Neuron (in vitro differentiated cells): ENCODE results near the gene OMD.

ENCODE experiments used
- H2AFZ ChIP-seq: one replicate; pipeline ENCODE4 v1.6.1; 2013; ENCODE audit warnings: low read depth, mild to moderate bottlenecking, inconsistent platforms, low read length, moderate library complexity
- H3K27me3 ChIP-seq: one replicate; pipeline ENCODE4 v1.6.1; 2013; ENCODE audit warnings: low read length; ENCODE audit not compliant: insufficient read depth
- H3K36me3 ChIP-seq: one replicate; pipeline ENCODE4 v1.6.1; 2013; ENCODE audit warnings: low read length; ENCODE audit not compliant: insufficient read depth
- H3K4me1 ChIP-seq: one replicate; pipeline ENCODE4 v1.6.1; 2013; ENCODE audit warnings: low read length; ENCODE audit not compliant: insufficient read depth
- H3K4me3 ChIP-seq: 2 replicates; pipeline ENCODE4 v1.5.1; 2013; ENCODE audit warnings: mild to moderate bottlenecking, low read length, moderate library complexity
- H3K9me3 ChIP-seq: one replicate; pipeline ENCODE4 v1.6.1; 2013; ENCODE audit warnings: low read length

Gene OMD

DNA sequence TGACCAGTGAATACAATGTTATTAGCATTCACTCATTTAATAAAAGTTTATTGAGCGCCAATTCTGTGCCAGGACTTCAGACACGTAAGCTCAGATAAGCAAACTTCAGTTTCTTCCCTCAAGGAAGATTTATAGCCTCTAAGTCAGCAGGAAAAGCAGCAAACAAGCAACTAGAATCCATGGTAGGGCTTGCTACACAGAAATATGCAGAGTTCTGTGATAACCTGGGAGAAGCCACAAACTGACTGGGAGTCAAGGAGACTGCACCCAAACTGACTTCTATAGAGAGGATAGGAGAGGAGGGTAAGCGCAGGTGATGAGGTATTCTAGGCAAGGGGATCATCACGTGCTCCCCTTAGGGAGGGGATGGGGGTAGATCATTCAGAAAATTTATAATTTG, 18.5 kb downstream of the OMD start:
- Histone ChIP-seq H3K27me3 (no peaks in the 10 kb centered on the region), H3K9me3 (peaks cover 1% of the 10 kb centered on the region), H3K4me1 (peaks cover 5% of the 10 kb centered on the region), H2AFZ (no peak overlapping the region), H3K36me3 (no peaks in the 10 kb centered on the region), H3K4me3 (no peak overlapping the region)

DNA sequence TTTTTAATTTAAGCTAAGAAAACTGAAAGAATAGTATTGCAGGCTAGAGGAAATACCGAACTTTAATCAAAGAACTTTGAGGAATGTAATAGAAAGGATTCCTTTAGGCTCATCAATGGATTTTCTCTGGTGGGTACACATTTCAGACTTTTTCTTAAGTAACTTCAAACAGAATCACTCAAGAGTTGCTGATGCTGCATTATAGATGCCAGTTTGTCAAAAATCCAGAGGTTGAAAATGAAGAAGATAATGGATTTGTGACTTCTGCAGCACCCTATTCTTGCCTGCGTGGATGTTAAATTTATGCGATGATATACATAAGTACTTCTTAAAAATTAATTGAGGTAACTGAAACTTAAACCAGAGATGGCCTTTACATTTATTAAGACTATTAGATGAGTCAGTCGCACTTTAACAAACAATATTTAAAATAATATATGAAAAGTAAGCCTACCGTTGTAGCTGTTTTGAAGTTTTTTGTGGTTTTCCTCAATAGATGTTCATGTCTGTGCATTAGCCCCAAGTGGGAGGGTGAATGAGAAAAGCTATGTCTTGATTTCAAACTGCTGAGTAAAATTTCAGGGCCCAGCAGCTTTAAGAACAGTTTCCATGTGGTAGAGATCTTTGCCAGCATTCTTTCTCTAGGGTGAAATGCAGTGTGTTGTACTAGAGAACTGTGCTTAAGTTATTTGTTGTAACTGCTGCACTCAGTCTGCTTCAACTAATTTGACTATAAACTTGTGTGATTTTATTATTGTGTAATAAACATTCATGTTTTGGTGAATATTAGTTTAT, 20.0 kb downstream of the OMD start, which contains the start of gene OGN:
Gene OGN, minus strand, starts transcription at position 537 of the 795 bp plus-strand sequence. CDS start 1,171 bp downstream, outside the sequence.
- no peak within 1 kb of the TSS for H3K4me3 ChIP-seq
- H2AFZ ChIP-seq, result no peak within 1 kb of the TSS
- H3K36me3 ChIP-seq, result no peaks in the 10 kb centered on the region
- peaks cover 1% of the 10 kb centered on the region for H3K9me3 ChIP-seq
- H3K27me3 ChIP-seq, result no peaks in the 10 kb centered on the region
- peaks cover 5% of the 10 kb centered on the region for H3K4me1 ChIP-seq

DNA sequence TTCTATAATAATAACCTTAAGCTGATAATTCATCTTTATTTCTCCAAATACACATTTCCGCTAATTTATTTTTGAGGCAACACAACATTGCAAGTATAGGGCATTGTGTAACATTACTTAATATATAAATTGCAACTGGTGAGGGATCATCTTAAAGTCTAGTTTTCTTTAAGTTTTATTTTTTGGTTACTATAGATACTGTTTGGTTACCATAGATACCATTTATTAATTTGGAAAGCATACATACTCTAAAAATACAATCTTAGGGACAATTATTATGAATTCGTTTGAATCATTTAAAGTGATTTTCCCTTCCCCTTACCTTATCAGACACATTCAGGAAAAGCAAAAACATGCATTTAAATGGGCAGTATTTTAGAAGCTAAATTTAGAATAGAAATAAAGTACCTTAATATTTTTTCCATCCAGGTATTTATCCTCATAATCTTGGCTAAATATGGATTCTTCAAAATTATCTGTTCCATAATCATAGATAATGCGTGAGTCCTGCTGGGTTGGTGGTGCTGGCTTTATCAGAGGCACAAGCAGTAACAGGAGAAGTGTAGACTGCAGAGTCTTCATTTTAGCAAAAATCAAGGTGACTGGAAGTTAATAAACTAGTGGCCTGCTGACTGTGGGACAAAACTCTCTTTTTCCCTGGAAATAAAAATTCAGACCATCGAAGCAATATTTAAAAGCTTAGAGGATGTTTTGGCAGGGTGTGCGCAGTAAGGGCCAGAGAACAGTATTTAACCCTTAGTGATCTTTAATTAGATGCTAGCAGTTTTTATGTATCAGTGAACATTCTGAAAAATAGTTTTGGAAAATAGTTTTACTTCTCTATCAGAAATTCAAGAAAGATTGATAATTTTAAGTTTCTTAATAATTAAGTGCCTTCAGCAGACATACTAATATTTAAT, 21.2 kb downstream of the OMD start:
- H3K27me3 ChIP-seq, result no peaks in the 10 kb centered on the region
- no peak overlapping the region for H3K4me3 ChIP-seq
- no peak overlapping the region for H2AFZ ChIP-seq
- H3K36me3 ChIP-seq, result no peaks in the 10 kb centered on the region
- no peaks in the 10 kb centered on the region for H3K9me3 ChIP-seq
- peaks cover 5% of the 10 kb centered on the region for H3K4me1 ChIP-seq

DNA sequence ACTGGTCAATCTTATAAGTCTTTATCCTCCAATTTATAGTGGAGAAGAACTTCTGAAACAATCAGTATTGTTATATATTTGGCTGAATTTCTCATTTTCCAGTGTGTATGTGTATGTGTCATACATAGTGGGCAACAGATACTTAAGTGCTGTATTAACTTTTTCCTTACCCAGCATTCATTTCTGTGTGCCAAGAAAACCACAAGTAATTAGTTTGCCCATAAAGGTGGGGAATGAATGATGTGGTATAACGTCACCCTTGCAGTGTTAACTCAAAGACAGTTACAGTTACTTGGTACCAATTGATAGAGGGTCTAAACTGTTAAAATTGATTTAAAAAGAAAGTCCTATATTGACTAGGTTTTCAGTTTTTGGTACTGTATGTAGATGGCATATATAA, 21.9 kb downstream of the OMD start:
- no peaks in the 10 kb centered on the region for H3K9me3 ChIP-seq
- no peak overlapping the region for H2AFZ ChIP-seq
- H3K4me3 ChIP-seq, result no peak overlapping the region

DNA sequence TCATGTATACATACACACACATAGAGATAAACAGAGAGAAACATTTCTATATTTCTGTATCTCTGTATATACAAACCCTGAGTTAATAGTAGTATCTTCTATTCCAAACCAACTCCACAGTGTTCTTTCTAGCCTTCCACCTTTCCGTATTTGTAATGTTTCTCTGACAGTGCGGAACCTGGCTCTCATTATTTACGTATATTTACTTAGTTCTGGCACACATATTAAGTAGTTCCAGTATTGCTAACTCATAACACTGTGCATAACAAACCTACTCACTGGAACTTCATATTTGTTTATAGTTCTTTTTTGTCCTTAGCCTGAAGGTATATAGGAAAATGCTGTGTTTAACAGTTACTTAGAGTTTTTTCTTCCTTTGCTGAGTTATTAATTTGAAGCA, 26.4 kb downstream of the OMD start:
- Histone ChIP-seq H3K4me1 (no peaks in the 10 kb centered on the region), H3K36me3 (no peaks in the 10 kb centered on the region), H2AFZ (no peak overlapping the region), H3K4me3 (no peak overlapping the region), H3K9me3 (no peaks in the 10 kb centered on the region), H3K27me3 (no peaks in the 10 kb centered on the region)

More for the DNA sequence above, 21.9 kb downstream of the OMD start:
- Histone ChIP-seq H3K36me3 (no peaks in the 10 kb centered on the region), H3K27me3 (no peaks in the 10 kb centered on the region), H3K4me1 (peaks cover 2% of the 10 kb centered on the region)

DNA sequence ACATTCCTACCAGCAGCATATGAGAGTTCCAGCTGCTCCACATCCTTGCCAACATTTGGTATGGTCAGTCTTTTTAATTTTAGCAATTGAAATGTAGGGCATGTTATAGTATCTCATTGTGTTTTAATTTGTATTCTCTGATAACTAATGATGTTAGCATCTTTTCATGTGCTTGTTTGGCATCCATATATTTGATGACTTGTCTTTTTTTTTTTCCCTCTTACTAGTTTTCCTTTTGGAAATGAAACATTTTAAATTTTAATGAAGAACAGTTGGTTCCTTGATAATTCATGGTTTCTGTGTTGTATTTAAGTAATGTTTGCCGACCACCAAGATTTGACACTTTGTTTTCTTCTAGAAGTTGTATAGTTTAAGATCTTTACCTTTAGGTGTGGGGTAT, 28.7 kb downstream of the OMD start:
- no peak overlapping the region for H3K4me3 ChIP-seq

DNA sequence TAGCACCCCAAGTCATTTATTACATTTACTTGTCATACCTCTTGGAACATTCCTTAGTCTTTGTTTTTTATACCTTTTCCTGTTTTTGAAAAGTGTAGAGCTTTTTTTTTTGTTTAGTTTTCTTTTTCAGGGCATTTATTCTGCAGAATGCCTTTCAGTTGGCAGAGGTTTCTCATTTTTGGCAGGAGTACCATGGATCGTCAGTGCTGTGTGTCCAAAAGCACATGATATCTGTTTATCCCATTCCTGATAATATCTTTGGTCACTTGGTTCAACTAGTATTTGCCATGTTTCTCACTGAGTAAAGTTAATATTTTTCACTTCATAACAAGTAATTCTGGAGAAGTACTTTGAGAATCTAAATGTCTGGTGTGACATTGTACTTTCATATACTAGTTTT, 30.6 kb downstream of the OMD start:
- no peaks in the 10 kb centered on the region for H3K36me3 ChIP-seq
- H3K4me3 ChIP-seq, result no peak overlapping the region
- no peak overlapping the region for H2AFZ ChIP-seq
- H3K9me3 ChIP-seq, result no peaks in the 10 kb centered on the region
- H3K4me1 ChIP-seq, result no peaks in the 10 kb centered on the region
- H3K27me3 ChIP-seq, result no peaks in the 10 kb centered on the region

More for the DNA sequence above, 28.7 kb downstream of the OMD start:
- Histone ChIP-seq H3K36me3 (no peaks in the 10 kb centered on the region), H3K9me3 (no peaks in the 10 kb centered on the region), H3K4me1 (no peaks in the 10 kb centered on the region), H2AFZ (no peak overlapping the region), H3K27me3 (no peaks in the 10 kb centered on the region)

DNA sequence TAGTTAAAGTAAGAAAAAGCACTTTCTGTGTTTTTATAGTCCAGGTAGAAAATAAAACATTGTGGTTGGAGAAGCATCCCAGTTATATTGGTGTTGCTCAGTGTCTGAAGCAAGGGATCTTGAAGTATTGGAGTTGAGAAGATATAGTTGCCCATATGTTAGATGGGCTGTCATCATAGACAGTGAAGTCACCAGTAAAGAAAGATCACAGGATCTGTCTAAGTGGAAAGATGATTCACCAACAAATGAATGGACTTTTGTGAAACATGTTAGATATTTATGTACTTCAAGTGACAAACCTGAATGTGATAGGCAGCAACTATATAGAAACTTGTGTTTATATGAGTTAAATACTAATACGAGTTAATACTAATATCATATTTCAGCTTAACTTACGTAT, 31.6 kb downstream of the OMD start:
- Histone ChIP-seq H3K9me3 (no peaks in the 10 kb centered on the region), H3K4me1 (no peaks in the 10 kb centered on the region), H3K27me3 (no peaks in the 10 kb centered on the region), H3K4me3 (no peak overlapping the region), H2AFZ (no peak overlapping the region), H3K36me3 (no peaks in the 10 kb centered on the region)

DNA sequence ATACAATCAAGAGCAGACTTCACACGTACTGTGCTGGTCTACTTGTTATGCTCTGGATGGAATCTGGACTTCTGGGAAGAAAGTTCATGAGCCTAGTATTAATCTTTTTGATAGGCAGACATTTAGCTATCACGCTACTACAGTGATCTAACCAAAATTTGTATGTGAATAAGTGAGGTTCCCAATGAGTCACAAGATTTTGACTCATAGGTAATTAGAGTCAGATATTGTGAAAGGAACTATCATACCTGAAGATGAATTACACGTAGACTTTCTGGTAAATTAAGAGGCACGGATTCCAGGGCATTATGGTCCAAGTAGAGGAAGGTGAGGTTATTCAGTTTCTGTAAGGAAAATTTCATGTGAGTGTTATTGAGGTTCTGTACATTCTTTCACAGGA, 38.3 kb downstream of the OMD start:
- H3K36me3 ChIP-seq, result no peaks in the 10 kb centered on the region
- H3K9me3 ChIP-seq, result no peaks in the 10 kb centered on the region
- H3K4me1 ChIP-seq, result no peaks in the 10 kb centered on the region
- no peak overlapping the region for H2AFZ ChIP-seq
- no peak overlapping the region for H3K4me3 ChIP-seq
- no peaks in the 10 kb centered on the region for H3K27me3 ChIP-seq

DNA sequence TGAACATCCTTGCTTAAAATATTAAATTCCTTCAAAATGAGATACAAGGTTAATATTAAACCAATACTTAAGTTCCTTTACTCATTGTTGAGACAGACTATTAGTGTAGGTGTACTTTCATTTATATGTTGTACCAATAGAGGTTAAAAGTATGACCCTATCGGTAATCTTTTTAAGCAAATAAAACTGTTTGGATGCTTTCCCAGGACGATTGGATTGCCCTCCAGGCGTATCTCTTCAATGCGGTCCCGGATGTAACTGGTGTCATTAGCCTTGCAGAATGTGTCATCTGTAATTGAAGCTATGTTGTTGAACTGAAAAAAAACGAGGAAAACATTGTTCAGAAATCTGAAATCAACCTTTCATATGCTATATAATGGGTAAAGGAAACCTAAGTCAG, 38.8 kb downstream of the OMD start:
- H3K4me1 ChIP-seq, result no peaks in the 10 kb centered on the region
- H3K27me3 ChIP-seq, result no peaks in the 10 kb centered on the region
- H3K36me3 ChIP-seq, result no peaks in the 10 kb centered on the region
- no peak overlapping the region for H3K4me3 ChIP-seq
- no peak overlapping the region for H2AFZ ChIP-seq
- no peaks in the 10 kb centered on the region for H3K9me3 ChIP-seq

DNA sequence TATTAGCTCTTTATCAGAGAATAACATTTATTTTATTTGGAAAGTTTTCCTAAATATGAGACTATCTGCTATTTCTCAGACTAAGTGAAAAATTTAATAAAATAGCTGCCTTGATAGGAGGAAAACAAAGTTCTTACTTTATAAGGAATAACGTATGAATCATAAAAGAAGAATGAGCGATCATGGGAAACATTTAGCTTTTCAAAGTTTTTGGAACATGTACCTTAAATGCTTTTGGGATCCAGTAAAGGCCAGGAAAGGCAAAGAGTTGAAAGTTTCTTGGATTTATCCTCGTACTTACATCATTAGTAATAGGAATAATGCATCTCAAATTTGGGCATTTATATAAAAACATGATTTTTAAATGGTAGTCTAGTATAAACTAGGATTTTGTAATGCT, 39.3 kb downstream of the OMD start:
- Histone ChIP-seq H3K4me1 (no peaks in the 10 kb centered on the region), H3K9me3 (no peaks in the 10 kb centered on the region), H3K27me3 (no peaks in the 10 kb centered on the region), H2AFZ (no peak overlapping the region), H3K4me3 (no peak overlapping the region), H3K36me3 (no peaks in the 10 kb centered on the region)

DNA sequence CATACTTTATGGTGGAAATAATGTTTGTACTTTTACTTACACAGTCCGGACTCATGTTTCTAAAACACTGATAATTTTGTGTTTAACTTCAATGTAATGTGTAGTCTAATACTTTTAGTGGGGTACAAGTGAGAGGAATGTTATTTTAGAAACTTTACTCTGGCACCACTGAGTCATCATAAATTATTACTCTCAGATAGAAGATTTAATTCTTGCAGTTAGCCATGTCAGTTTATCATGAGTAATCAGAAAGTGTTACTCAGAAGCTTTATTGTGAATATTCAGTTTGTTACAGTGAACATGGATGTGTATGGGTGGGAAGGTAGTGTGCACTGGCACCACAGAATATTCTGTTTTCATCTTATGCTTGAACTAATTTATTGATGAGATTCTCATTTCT, 39.9 kb downstream of the OMD start:
- H3K4me3 ChIP-seq, result no peak overlapping the region
- peaks cover 2% of the 10 kb centered on the region for H3K4me1 ChIP-seq
- no peaks in the 10 kb centered on the region for H3K27me3 ChIP-seq
- H3K9me3 ChIP-seq, result no peaks in the 10 kb centered on the region
- no peaks in the 10 kb centered on the region for H3K36me3 ChIP-seq
- H2AFZ ChIP-seq, result no peak overlapping the region

DNA sequence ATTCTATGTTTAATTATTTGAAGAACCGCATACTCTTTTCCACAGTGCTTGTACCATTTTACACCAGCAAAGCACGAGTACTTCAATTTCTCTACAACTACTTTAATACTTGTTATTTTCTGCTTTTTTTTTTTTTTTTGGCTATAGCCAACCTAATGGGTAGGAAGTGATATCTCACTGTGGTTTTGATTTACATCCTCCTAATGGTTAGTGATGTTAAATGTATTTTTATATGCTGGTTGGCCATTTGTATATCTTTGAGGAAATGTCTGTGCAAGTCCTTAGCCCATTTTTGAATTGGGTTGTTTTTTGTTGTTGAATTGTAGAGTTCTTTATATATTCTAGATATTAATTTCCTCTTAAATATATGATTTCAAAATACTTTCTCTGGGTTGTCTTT, 42.5 kb downstream of the OMD start:
- Histone ChIP-seq H3K9me3 (no peaks in the 10 kb centered on the region), H3K27me3 (no peaks in the 10 kb centered on the region), H3K4me1 (peaks cover 6% of the 10 kb centered on the region), H2AFZ (no peak overlapping the region), H3K4me3 (no peak overlapping the region), H3K36me3 (no peaks in the 10 kb centered on the region)
